ENCODE results near the gene ARAP1.

Gene ARAP1

GRCh38 chr11:72760539-72761405 is 8.6 kb upstream of the ARAP1 start:
- DNase-seq, result no peak

- peak; percentile 61 for DNase-seq
Measured at GRCh38 chr11:72759468-72759985, 7.3 kb upstream of the ARAP1 start.

GRCh38 chr11:72758690-72759389 is 6.6 kb upstream of the ARAP1 start:
- peak; percentile 72 for DNase-seq

- DNase-seq, result no peak
Measured at GRCh38 chr11:72758304-72758689, 6.1 kb upstream of the ARAP1 start.

- no peak for DNase-seq
Measured at GRCh38 chr11:72755713-72756285, 3.6 kb upstream of the ARAP1 start.

- DNase-seq, result no peak
Measured at GRCh38 chr11:72754544-72755155, 2.4 kb upstream of the ARAP1 start.

- DNase-seq, result no peak
Measured at GRCh38 chr11:72754149-72754543, 1.9 kb upstream of the ARAP1 start.

- DNase-seq, result no peak
Measured at GRCh38 chr11:72753341-72754148, 1.3 kb upstream of the ARAP1 start.

- DNase-seq, result peak; percentile 52
Measured at GRCh38 chr11:72751116-72752087, 806 bp downstream of the ARAP1 start.

- DNase-seq, result no peak
Measured at GRCh38 chr11:72750556-72751115, 1.6 kb downstream of the ARAP1 start.

GRCh38 chr11:72750086-72750485 is 2.1 kb downstream of the ARAP1 start:
- DNase-seq, result no peak

GRCh38 chr11:72747289-72747855 is 4.8 kb downstream of the ARAP1 start:
- no peak for DNase-seq

GRCh38 chr11:72746821-72747220 is 5.4 kb downstream of the ARAP1 start:
- DNase-seq, result no peak

GRCh38 chr11:72745925-72746550 is 6.2 kb downstream of the ARAP1 start:
- DNase-seq, result no peak

- DNase-seq, result no peak
Measured at GRCh38 chr11:72745511-72745910, 6.7 kb downstream of the ARAP1 start.

- DNase-seq, result no peak
Measured at GRCh38 chr11:72744474-72744873, 7.7 kb downstream of the ARAP1 start.

GRCh38 chr11:72743321-72744221 is 8.6 kb downstream of the ARAP1 start:
- peak; percentile 18 for DNase-seq

GRCh38 chr11:72742513-72743320 is 9.5 kb downstream of the ARAP1 start:
- DNase-seq, result no peak

All from NCI-H510A treated with DMSO at 0.1 percent for 48 hours (cell line).